ENCODE data around the gene EHMT1. TPM values are rescaled to one million over a fixed set of nuclear protein-coding genes. Genes with fewer than 3 reads are reported as not detected.

EHMT1 gene
- total RNA-seq, 1 donor from 2014 or later = 64.5 TPM

DNA sequence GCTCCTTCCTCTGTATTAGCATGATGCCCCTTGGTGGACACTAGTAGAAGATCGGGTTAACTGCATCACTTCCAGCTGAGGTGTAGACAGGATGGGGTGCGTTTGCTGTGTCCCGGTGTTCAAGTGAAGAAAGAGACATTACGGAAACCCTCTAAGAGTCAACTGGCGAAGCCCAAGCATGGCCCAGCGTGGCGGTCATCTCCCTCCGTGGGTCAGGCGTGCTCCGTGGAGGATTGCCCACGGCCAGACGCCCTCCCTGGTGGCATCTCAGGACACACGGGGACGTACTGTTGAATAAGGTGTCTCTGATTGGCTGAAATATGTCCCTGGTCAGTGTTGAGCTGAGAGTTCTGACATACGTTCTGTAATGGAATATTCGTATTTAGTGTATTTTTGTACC, 139.3 kb downstream of the EHMT1 start:
- FAIRE-seq (no peak), DNase-seq (ENCODE audit: low read depth) (no peak)
- Histone ChIP-seq H3K36me3 (ENCODE audit: insufficient read depth, low read length) (peaks cover 18% of the 10 kb centered on the region), H3K27me3 (ENCODE audit: insufficient read depth, low read length) (no peaks in the 10 kb centered on the region), H3K4me3 (ENCODE audit: insufficient read depth, low read depth, low read length) (peak overlapping the region; percentile 13), H3K4me1 (ENCODE audit: insufficient read depth, low read length) (peaks cover 13% of the 10 kb centered on the region), H3K9ac (ENCODE audit: low read length) (peak overlapping the region; percentile 24), H3K4me2 (ENCODE audit: low read length) (peak overlapping the region; percentile 70), H3K27ac (ENCODE audit: low read depth, low read length) (peak overlapping the region; percentile 45), H4K20me1 (ENCODE audit: insufficient read depth, low read length) (peaks cover 3% of the 10 kb centered on the region), H2AFZ (ENCODE audit: low read depth, low read length) (no peak overlapping the region), H3K79me2 (ENCODE audit: insufficient read depth, low read length) (peaks cover 20% of the 10 kb centered on the region), H3K9me3 (ENCODE audit: insufficient read depth, low read depth, low read length) (peaks cover 2% of the 10 kb centered on the region)
- TF ChIP-seq CTCF (IDR thresholded peaks at IDR 0.05; ENCODE audit: insufficient read depth, low read depth, low read length) (no peak), EZH2 (IDR thresholded peaks at IDR 0.05; ENCODE audit: insufficient read depth, low read length) (no peak)
- no peaks in the 10 kb centered on the region for H3K27me3 Mint-ChIP-seq (ENCODE audit: low read depth, unreplicated experiment)
- H3K4me3 Mint-ChIP-seq (ENCODE audit: unreplicated experiment) = peak overlapping the region; percentile 51
- peaks cover 52% of the 10 kb centered on the region for H3K36me3 Mint-ChIP-seq (ENCODE audit: low read depth, unreplicated experiment)
- H3K27ac Mint-ChIP-seq (ENCODE audit: unreplicated experiment) = peak overlapping the region; percentile 84
- peaks cover 26% of the 10 kb centered on the region for H3K4me1 Mint-ChIP-seq (ENCODE audit: low read depth, unreplicated experiment)
- H3K9me3 Mint-ChIP-seq (ENCODE audit: unreplicated experiment) = peaks cover 1% of the 10 kb centered on the region

DNA sequence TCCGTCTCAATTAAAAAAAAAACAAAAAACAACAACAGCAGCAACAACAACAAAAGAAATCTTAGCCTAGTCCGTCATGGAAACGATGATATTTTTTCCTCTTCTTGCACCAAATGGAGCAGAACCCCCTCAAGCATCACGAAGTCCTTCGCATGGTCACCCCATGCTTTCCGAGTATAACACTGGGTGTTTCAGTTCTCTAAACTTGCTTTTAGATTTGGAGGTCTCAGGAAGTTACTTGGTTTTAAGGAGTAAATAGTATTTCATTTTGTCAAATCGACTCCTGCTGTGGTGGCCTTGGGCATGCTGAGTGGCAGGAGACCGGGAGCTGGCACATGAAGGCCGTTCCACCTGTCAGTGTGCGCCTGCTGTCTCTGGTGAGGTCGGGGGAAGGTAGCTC, 140.3 kb downstream of the EHMT1 start:
- no peaks in the 10 kb centered on the region for H3K27me3 Mint-ChIP-seq (ENCODE audit: low read depth, unreplicated experiment)
- peaks cover 13% of the 10 kb centered on the region for H3K4me1 ChIP-seq (ENCODE audit: insufficient read depth, low read length)
- TF ChIP-seq CTCF (IDR thresholded peaks at IDR 0.05; ENCODE audit: insufficient read depth, low read depth, low read length) = no peak
- no peak for TF ChIP-seq EZH2 (IDR thresholded peaks at IDR 0.05; ENCODE audit: insufficient read depth, low read length)
- peaks cover 26% of the 10 kb centered on the region for H3K36me3 ChIP-seq (ENCODE audit: insufficient read depth, low read length)
- H3K9me3 Mint-ChIP-seq (ENCODE audit: unreplicated experiment) = peaks cover 1% of the 10 kb centered on the region
- H2AFZ ChIP-seq (ENCODE audit: low read depth, low read length) = no peak overlapping the region
- peak overlapping the region; percentile 41 for H3K27ac Mint-ChIP-seq (ENCODE audit: unreplicated experiment)
- peaks cover 54% of the 10 kb centered on the region for H3K36me3 Mint-ChIP-seq (ENCODE audit: low read depth, unreplicated experiment)
- H4K20me1 ChIP-seq (ENCODE audit: insufficient read depth, low read length) = peaks cover 3% of the 10 kb centered on the region
- DNase-seq (ENCODE audit: low read depth) (no peak), FAIRE-seq (no peak)
- H3K9me3 ChIP-seq (ENCODE audit: insufficient read depth, low read depth, low read length) = peaks cover 2% of the 10 kb centered on the region
- no peak overlapping the region for H3K9ac ChIP-seq (ENCODE audit: low read length)
- no peaks in the 10 kb centered on the region for H3K27me3 ChIP-seq (ENCODE audit: insufficient read depth, low read length)
- H3K4me3 Mint-ChIP-seq (ENCODE audit: unreplicated experiment) = no peak overlapping the region
- peaks cover 26% of the 10 kb centered on the region for H3K4me1 Mint-ChIP-seq (ENCODE audit: low read depth, unreplicated experiment)
- H3K79me2 ChIP-seq (ENCODE audit: insufficient read depth, low read length) = peaks cover 17% of the 10 kb centered on the region
- H3K27ac ChIP-seq (ENCODE audit: low read depth, low read length) = no peak overlapping the region
- H3K4me3 ChIP-seq (ENCODE audit: insufficient read depth, low read depth, low read length) = no peak overlapping the region
- H3K4me2 ChIP-seq (ENCODE audit: low read length) = no peak overlapping the region

- Histone ChIP-seq H3K9me3 (ENCODE audit: insufficient read depth, low read depth, low read length) (peaks cover 2% of the 10 kb centered on the region), H3K27me3 (ENCODE audit: insufficient read depth, low read length) (no peaks in the 10 kb centered on the region), H3K4me3 (ENCODE audit: insufficient read depth, low read depth, low read length) (no peak overlapping the region), H3K4me2 (ENCODE audit: low read length) (no peak overlapping the region), H2AFZ (ENCODE audit: low read depth, low read length) (no peak overlapping the region), H3K79me2 (ENCODE audit: insufficient read depth, low read length) (peaks cover 17% of the 10 kb centered on the region), H3K4me1 (ENCODE audit: insufficient read depth, low read length) (peaks cover 13% of the 10 kb centered on the region), H4K20me1 (ENCODE audit: insufficient read depth, low read length) (peaks cover 3% of the 10 kb centered on the region), H3K9ac (ENCODE audit: low read length) (no peak overlapping the region), H3K36me3 (ENCODE audit: insufficient read depth, low read length) (peaks cover 28% of the 10 kb centered on the region), H3K27ac (ENCODE audit: low read depth, low read length) (no peak overlapping the region)
- H3K9me3 Mint-ChIP-seq (ENCODE audit: unreplicated experiment) = peaks cover 1% of the 10 kb centered on the region
- no peaks in the 10 kb centered on the region for H3K27me3 Mint-ChIP-seq (ENCODE audit: low read depth, unreplicated experiment)
- no peak for TF ChIP-seq CTCF (IDR thresholded peaks at IDR 0.05; ENCODE audit: insufficient read depth, low read depth, low read length)
- no peak for TF ChIP-seq EZH2 (IDR thresholded peaks at IDR 0.05; ENCODE audit: insufficient read depth, low read length)
- H3K4me3 Mint-ChIP-seq (ENCODE audit: unreplicated experiment) = no peak overlapping the region
- H3K4me1 Mint-ChIP-seq (ENCODE audit: low read depth, unreplicated experiment) = peaks cover 26% of the 10 kb centered on the region
- DNase-seq (ENCODE audit: low read depth) (no peak), FAIRE-seq (no peak)
- no peak overlapping the region for H3K27ac Mint-ChIP-seq (ENCODE audit: unreplicated experiment)
- peaks cover 57% of the 10 kb centered on the region for H3K36me3 Mint-ChIP-seq (ENCODE audit: low read depth, unreplicated experiment)
Observed at GRCh38 chr9:137759649-137760321, 141.0 kb downstream of the EHMT1 start.

Data from astrocyte (in vitro differentiated cells and primary cell).